HepG2 (cell line): ENCODE data around the gene EEPD1. TPM values are rescaled to one million over a fixed set of nuclear protein-coding genes. Genes with fewer than 3 reads are reported as not detected.

ENCODE experiments used
- ARNTL ChIP-seq: sonication (generic); formaldehyde crosslinking; IDR thresholded peaks from 2 replicates; pipeline ENCODE4 v1.4.0; 2020; ENCODE audit warnings: mild to moderate bottlenecking, missing genetic modification reagents
- FOXM1 ChIP-seq: sonication (generic); formaldehyde crosslinking; IDR thresholded peaks from 2 replicates; pipeline ENCODE4 v1.5.0; 2020; ENCODE audit warnings: missing genetic modification reagents
- GATAD2A ChIP-seq: IDR thresholded peaks from 2 replicates; pipeline ENCODE4 v1.6.1; 2016
- HNRNPK ChIP-seq: fragments of 200-400 bp; formaldehyde crosslinking; IDR thresholded peaks from 2 replicates; pipeline ENCODE4 v1.6.1; 2018; ENCODE audit warnings: low read length, low read depth, moderate library complexity, mild to moderate bottlenecking; ENCODE audit not compliant: poor library complexity, severe bottlenecking
- JARID2 ChIP-seq: sonication (generic); formaldehyde crosslinking; IDR thresholded peaks from 2 replicates; pipeline ENCODE4 v1.8.1; 2023; ENCODE audit warnings: missing genetic modification reagents, inconsistent platforms; ENCODE audit not compliant: insufficient replicate concordance
- RAD51 ChIP-seq: fragments of 450-650 bp; IDR thresholded peaks from 2 replicates; pipeline ENCODE4 v1.6.1; 2016; ENCODE audit warnings: borderline replicate concordance
- SP5 ChIP-seq: IDR thresholded peaks from 2 replicates; pipeline ENCODE4 v1.6.1; 2016; ENCODE audit warnings: low read depth, borderline replicate concordance
- ZBTB1 ChIP-seq: sonication (generic); formaldehyde crosslinking; IDR thresholded peaks from 2 replicates; pipeline ENCODE4 v1.4.0; 2020; ENCODE audit warnings: missing genetic modification reagents, borderline replicate concordance
- ZFP41 ChIP-seq: sonication (generic); formaldehyde crosslinking; IDR thresholded peaks from 2 replicates; pipeline ENCODE4 v1.4.0; 2020; ENCODE audit warnings: mild to moderate bottlenecking, missing genetic modification reagents, borderline replicate concordance
- ZNF10 ChIP-seq: sonication (generic); formaldehyde crosslinking; IDR thresholded peaks from 2 replicates; pipeline ENCODE4 v1.4.0; 2020; ENCODE audit warnings: mild to moderate bottlenecking, low read depth, missing genetic modification reagents, borderline replicate concordance
- ZNF124 ChIP-seq: sonication (generic); formaldehyde crosslinking; IDR thresholded peaks from 2 replicates; pipeline ENCODE4 v1.4.0; 2020; ENCODE audit warnings: missing genetic modification reagents
- ZNF160 ChIP-seq: sonication (generic); formaldehyde crosslinking; IDR thresholded peaks from 2 replicates; pipeline ENCODE4 v1.8.0; 2022; ENCODE audit warnings: mild to moderate bottlenecking, inconsistent platforms, missing genetic modification reagents
- ZNF333 ChIP-seq: sonication (generic); formaldehyde crosslinking; IDR thresholded peaks from 2 replicates; pipeline ENCODE4 v1.4.0; 2020; ENCODE audit warnings: mild to moderate bottlenecking, missing genetic modification reagents, borderline replicate concordance
- ZNF367 ChIP-seq: sonication (generic); formaldehyde crosslinking; IDR thresholded peaks from 2 replicates; pipeline ENCODE4 v1.4.0; 2020; ENCODE audit warnings: missing genetic modification reagents, borderline replicate concordance
- ZNF382 ChIP-seq: sonication (generic); formaldehyde crosslinking; IDR thresholded peaks from 2 replicates; pipeline ENCODE4 v1.5.0; 2020; ENCODE audit warnings: missing genetic modification reagents, mild to moderate bottlenecking, borderline replicate concordance
- ZNF446 ChIP-seq: sonication (generic); formaldehyde crosslinking; IDR thresholded peaks from 2 replicates; pipeline ENCODE4 v1.5.0; 2020; ENCODE audit warnings: mild to moderate bottlenecking, missing genetic modification reagents
- ZNF468 ChIP-seq: sonication (generic); formaldehyde crosslinking; IDR thresholded peaks from 2 replicates; pipeline ENCODE4 v1.8.0; 2022; ENCODE audit warnings: mild to moderate bottlenecking, moderate library complexity, missing genetic modification reagents
- ZNF484 ChIP-seq: sonication (generic); formaldehyde crosslinking; IDR thresholded peaks from 2 replicates; pipeline ENCODE4 v1.5.1; 2020; ENCODE audit warnings: mild to moderate bottlenecking, low read depth, missing genetic modification reagents, borderline replicate concordance
- ZNF775 ChIP-seq: sonication (generic); formaldehyde crosslinking; IDR thresholded peaks from 2 replicates; pipeline ENCODE4 v1.4.0; 2020; ENCODE audit warnings: missing genetic modification reagents, mild to moderate bottlenecking, moderate library complexity, borderline replicate concordance
- ZNF782 ChIP-seq: sonication (generic); formaldehyde crosslinking; IDR thresholded peaks from 2 replicates; pipeline ENCODE4 v1.4.0; 2020; ENCODE audit warnings: missing genetic modification reagents, mild to moderate bottlenecking, borderline replicate concordance
- ZNF83 ChIP-seq: sonication (generic); formaldehyde crosslinking; IDR thresholded peaks from 2 replicates; pipeline ENCODE4 v1.4.0; 2020; ENCODE audit warnings: missing genetic modification reagents, mild to moderate bottlenecking, borderline replicate concordance
- ZSCAN21 ChIP-seq: sonication (generic); formaldehyde crosslinking; IDR thresholded peaks from 2 replicates; pipeline ENCODE4 v1.8.0; 2022; ENCODE audit warnings: mild to moderate bottlenecking, missing genetic modification reagents, moderate library complexity, borderline replicate concordance
- polyA plus RNA-seq, 8 experiments: library from polyadenylated mRNA; depleted of rRNA in 3 of 8; stranded (reverse) in 7 of 8; unstranded in 1 of 8; fragments of >200 nt; fragmentation: Illumina TruSeq in 4 of 8; extraction: Trizol in 4 of 8; gene quantifications; 2 replicates each; pipeline versions ENCODE4 v1.2.1 to v1.2.3, GENCODE V29; 2011 to 2016; ENCODE audit warnings: low read depth in 4 of 8, missing spikeins in 1 of 8, mixed read lengths in 1 of 8; ENCODE audit not compliant: insufficient read depth in 1 of 8
- total RNA-seq, 5 experiments: library from RNA; depleted of rRNA; stranded (reverse); fragments of >200 nt; fragmentation: Illumina TruSeq; extraction: Trizol; gene quantifications; 2 replicates each; pipeline ENCODE4 v1.2.3, GENCODE V29; 2016; ENCODE audit warnings: low read depth in 1 of 5
- TF ChIP-seq, protein P1 (sequence below): fragments of 450-650 bp; IDR thresholded peaks from 2 replicates; pipeline ENCODE4 v1.6.1; 2017
- TF ChIP-seq, protein P2 (sequence below): sonication (generic); formaldehyde crosslinking; IDR thresholded peaks from 2 replicates; pipeline ENCODE4 v1.5.0; 2020; ENCODE audit warnings: missing genetic modification reagents
- TF ChIP-seq, protein P3 (sequence below): IDR thresholded peaks from 2 replicates; pipeline ENCODE4 v1.6.1; 2012; ENCODE audit warnings: low read length, improper control_type of control experiment
- TF ChIP-seq, protein P4 (sequence below): IDR thresholded peaks from 2 replicates; pipeline ENCODE4 v1.6.1; 2016; ENCODE audit warnings: low read depth, borderline replicate concordance

The EEPD1 gene
- total and polyA plus RNA-seq, 2 of the 13 experiments (the other 11 are each of a cell fraction or from before 2014, with no cell fraction given) = 10.1 to 16.4 TPM

DNA sequence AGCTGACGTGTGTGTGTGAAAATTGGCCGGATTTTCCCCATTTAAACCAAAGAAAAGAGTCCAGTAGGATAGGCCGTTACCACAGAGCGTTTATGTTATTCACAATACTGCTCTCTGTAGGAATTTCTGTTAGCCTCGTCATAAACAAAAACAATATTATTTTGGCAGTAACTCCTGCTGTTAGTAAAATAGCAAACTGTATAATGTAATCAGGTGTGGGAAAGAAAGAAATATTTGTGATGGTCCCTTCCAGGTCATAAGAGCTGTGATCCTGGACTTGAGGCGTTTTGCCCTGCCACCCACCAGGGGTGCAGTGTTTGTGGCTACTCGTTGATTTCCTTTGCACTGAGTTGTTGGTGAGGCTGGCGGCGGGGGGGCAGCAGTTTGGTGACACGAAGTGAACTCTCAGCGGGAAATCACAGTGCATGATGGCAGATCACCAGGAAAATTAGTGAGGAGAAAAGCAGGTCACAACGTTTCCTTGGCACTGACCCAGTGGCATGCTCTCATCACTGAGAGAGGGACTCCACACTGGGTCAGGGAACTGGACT is 2.8 kb downstream of the EEPD1 start (continued):
- TF ChIP-seq, protein P1, sequence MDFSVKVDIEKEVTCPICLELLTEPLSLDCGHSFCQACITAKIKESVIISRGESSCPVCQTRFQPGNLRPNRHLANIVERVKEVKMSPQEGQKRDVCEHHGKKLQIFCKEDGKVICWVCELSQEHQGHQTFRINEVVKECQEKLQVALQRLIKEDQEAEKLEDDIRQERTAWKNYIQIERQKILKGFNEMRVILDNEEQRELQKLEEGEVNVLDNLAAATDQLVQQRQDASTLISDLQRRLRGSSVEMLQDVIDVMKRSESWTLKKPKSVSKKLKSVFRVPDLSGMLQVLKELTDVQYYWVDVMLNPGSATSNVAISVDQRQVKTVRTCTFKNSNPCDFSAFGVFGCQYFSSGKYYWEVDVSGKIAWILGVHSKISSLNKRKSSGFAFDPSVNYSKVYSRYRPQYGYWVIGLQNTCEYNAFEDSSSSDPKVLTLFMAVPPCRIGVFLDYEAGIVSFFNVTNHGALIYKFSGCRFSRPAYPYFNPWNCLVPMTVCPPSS = no peak
- TF ChIP-seq FOXM1 (CRISPR knock-in tag) = no peak
- no peak for TF ChIP-seq ZNF382
- no peak for TF ChIP-seq ARNTL (CRISPR knock-in tag)
- no peak for TF ChIP-seq ZNF124 (CRISPR knock-in tag)
- TF ChIP-seq ZNF446 (CRISPR knock-in tag) = no peak
- TF ChIP-seq ZNF775 (CRISPR knock-in tag) = no peak
- no peak for TF ChIP-seq ZNF160 (CRISPR knock-in tag)
- TF ChIP-seq JARID2 (CRISPR knock-in tag) = no peak
- no peak for TF ChIP-seq ZSCAN21 (CRISPR knock-in tag)
- TF ChIP-seq, protein P2, sequence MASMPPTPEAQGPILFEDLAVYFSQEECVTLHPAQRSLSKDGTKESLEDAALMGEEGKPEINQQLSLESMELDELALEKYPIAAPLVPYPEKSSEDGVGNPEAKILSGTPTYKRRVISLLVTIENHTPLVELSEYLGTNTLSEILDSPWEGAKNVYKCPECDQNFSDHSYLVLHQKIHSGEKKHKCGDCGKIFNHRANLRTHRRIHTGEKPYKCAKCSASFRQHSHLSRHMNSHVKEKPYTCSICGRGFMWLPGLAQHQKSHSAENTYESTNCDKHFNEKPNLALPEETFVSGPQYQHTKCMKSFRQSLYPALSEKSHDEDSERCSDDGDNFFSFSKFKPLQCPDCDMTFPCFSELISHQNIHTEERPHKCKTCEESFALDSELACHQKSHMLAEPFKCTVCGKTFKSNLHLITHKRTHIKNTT (CRISPR knock-in tag) = no peak
- no peak for TF ChIP-seq ZNF782 (CRISPR knock-in tag)
- no peak for TF ChIP-seq ZNF83
- no peak for TF ChIP-seq ZNF333 (CRISPR knock-in tag)
- no peak for TF ChIP-seq ZNF484 (CRISPR knock-in tag)
- no peak for TF ChIP-seq ZBTB1
- TF ChIP-seq RAD51 = no peak
- TF ChIP-seq ZNF367 = no peak
- TF ChIP-seq ZNF468 = no peak
- TF ChIP-seq HNRNPK = no peak
- TF ChIP-seq SP5 (CRISPR knock-in tag) = no peak
- TF ChIP-seq, protein P3, sequence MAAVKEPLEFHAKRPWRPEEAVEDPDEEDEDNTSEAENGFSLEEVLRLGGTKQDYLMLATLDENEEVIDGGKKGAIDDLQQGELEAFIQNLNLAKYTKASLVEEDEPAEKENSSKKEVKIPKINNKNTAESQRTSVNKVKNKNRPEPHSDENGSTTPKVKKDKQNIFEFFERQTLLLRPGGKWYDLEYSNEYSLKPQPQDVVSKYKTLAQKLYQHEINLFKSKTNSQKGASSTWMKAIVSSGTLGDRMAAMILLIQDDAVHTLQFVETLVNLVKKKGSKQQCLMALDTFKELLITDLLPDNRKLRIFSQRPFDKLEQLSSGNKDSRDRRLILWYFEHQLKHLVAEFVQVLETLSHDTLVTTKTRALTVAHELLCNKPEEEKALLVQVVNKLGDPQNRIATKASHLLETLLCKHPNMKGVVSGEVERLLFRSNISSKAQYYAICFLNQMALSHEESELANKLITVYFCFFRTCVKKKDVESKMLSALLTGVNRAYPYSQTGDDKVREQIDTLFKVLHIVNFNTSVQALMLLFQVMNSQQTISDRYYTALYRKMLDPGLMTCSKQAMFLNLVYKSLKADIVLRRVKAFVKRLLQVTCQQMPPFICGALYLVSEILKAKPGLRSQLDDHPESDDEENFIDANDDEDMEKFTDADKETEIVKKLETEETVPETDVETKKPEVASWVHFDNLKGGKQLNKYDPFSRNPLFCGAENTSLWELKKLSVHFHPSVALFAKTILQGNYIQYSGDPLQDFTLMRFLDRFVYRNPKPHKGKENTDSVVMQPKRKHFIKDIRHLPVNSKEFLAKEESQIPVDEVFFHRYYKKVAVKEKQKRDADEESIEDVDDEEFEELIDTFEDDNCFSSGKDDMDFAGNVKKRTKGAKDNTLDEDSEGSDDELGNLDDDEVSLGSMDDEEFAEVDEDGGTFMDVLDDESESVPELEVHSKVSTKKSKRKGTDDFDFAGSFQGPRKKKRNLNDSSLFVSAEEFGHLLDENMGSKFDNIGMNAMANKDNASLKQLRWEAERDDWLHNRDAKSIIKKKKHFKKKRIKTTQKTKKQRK = no peak
- TF ChIP-seq ZFP41 = no peak
- TF ChIP-seq, protein P4, sequence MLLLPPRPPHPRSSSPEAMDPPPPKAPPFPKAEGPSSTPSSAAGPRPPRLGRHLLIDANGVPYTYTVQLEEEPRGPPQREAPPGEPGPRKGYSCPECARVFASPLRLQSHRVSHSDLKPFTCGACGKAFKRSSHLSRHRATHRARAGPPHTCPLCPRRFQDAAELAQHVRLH (CRISPR knock-in tag) = no peak
- 0 out of 2 replicates have a peak, but pooled peaks have one; percentile 27 for TF ChIP-seq GATAD2A (CRISPR knock-in tag)
- TF ChIP-seq ZNF10 = no peak
